ENCODE results near the gene STEAP1.
"Not testable (repeated sequence)": the region's sequence is repeated elsewhere in the genome, so short reads cannot be mapped to it uniquely, and the experiment has no call there.

The STEAP1 gene

DNA sequence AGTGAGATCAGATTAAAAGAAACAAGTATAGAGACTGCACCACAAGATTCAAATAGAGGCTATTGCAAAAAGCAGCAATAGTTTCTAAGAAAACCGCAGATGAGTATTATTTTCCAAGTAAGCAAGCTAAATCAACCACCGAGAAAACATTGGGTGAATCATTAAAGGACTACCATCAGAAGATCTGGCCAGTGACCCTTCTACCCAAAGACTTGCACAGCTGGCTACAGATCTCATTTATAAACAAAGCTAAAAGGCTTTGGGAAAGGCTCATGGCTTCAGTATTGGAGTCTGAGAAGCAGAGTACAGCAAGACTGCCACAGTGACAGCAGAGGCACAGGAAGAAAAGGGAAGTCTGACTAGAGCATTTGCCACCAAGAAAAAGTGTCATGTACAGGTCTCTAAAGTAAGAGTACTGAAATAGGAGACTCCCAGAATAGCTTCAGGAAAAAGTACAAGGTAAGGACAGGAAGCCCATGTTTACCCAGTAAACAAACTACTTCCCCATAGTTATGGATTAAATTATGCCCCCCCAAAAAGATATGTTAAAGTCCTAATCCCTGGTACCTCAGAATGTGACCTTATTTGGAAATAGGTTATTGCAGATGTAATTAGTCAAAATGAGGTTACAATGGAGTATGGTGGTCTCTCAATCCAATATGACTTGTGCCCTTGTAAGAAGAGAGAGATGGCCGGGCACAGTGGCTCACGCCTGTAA lies 19.0 kb downstream of the STEAP1 start:
- no peak for DNase-seq (ENCODE audit: low spot score)

DNA sequence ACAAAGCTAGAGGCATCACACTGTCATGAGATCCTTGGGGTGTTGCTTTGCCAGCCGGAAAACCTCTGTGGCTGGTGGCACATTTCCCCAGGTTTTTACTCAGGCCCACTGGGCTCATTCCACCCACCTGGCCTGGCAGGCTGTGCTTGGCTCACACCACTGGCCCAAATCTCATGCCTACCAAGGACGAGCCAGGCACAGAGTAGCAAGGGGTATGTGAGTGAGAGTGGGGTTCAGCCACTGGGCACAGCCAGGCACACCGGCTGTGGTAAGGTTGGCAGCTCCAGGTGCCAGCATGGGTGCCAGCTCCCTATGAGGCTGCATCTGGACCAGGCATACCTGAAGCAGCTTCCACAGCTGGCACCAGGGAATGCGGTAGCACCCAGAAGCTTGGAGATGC lies 21.4 kb downstream of the STEAP1 start:
- DNase-seq (ENCODE audit: low spot score): no peak

DNA sequence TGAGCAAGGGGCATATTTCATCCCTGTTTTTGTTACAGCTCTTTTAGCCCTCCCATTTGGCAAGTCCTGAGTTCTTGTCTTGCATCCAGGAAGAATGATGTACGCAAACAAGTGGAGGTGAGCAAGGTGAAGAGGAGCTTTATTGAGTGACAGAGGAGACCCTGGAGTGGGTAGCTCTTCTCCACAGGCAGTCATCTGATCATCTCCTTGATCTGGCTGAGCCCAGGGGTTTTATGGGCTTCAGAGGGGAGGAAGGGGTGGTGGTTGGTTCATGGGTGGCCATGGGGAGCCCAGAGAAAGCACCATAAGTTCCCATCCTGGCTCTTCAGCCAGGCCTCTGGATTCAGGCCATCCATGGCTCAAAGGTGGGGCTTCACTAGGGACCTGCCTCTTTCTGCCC lies 21.9 kb downstream of the STEAP1 start:
- DNase-seq (ENCODE audit: low spot score): no peak

DNA sequence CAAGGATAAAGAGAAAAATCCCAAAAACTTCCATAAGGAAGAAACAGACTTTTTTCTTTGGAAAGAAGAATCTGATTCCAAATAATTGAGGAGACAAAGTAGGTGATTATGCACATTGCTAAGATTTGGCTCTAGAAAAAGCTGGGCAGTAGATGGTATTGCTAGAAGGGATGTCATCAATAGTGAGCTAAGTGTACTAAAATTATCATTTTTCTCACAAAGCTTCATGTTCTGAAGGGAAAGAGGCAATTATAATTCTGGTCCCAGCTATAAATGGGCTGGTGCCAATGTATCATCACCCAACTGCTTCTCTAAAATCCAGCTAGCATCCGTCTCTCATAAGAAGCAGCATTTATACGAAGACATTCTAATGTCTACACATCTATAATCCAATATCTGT lies 23.9 kb downstream of the STEAP1 start:
- no peak for DNase-seq (ENCODE audit: low spot score)

DNA sequence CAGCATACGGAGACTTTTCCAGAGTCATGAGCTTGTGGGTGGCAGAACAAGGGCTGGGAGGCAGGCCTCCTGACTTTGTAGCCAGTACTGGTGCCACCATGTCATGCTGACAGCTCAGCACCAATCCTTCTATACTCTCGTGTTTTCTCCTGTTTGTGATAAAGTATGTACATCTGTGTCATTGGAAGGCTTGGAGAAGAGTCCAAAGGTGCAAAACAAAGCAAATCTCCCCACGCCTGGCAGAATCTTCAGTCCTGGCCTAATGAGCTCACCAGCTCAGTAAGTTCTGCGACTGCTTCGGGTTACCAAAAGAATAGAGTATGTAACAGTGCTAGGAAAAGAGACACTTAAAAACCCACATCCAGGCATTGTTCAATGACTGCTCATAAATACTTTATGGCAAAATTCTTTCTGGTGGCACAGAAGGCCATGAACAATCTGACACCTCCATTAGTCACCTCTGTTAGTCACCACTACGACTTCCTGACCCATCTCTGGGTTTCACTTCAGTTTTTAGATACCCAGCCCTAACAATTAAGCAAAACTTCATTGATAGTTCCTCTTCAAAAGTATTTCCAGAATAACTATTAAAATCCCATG lies 24.5 kb downstream of the STEAP1 start:
- DNase-seq (ENCODE audit: low spot score): no peak

DNA sequence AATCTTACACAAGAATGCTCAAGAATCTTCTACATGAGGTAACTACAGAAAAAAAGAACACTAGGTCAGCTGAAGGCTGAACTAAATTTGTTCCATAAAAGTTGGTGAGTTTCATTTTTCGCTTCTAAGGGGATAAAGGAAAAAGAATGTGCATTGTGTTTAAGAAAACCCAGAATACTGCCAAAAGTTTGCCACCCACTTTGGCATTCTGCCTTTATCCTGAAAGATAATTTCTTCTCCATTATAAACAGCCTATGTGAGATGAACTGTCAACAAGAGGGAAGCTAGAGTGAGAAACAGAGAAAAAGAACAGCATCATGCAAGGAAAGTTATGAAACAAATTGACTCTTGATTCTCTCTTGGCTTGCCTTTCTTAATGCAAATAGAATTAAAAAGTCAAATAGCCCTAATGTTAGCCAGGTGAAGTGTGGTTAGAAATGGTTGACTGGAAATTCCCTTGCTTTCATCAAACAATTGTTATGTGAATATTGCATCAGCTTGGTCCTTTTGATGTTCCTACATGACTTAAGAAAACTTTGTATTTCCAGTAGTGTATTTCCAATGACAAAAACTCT lies 25.8 kb downstream of the STEAP1 start:
- no peak for DNase-seq (ENCODE audit: low spot score)

DNA sequence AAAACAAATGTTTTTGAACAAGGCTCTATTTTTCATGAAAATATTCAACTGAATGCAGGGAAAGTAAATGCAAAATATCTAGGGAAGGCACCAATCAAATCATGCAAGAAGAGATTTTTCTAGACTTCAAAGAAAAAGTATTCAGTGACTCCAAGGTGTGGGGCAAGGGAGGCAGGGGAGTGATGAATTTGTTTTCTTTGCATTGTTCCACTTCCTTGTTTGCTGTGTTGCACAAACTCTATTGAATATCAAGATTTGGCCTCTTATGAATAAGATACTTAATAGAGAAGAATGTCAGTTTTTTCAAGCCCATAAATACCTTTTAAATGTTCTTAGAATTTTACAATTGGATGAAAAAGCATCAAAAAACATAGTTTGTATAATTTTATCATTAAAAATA lies 26.4 kb downstream of the STEAP1 start:
- no peak for DNase-seq (ENCODE audit: low spot score)

DNA sequence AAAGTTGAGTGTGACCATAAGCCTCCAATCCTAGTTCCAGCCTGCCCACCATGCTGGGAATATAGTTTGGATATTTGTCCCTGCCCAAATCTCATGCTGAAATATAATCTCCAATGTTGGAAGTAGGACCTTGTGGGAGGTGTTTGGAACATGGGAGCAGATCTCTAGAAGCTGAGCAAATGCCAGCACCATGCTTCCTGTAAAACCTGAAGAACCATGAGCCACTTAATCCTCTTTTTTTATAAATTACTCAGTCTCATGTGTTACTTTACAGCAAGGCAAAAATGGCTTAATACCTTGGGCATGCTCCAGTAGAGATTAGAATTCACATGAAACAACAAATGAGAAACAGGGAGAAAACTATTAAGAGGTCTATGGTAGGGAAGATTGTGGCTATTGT lies 27.2 kb downstream of the STEAP1 start:
- no peak for DNase-seq (ENCODE audit: low spot score)

DNA sequence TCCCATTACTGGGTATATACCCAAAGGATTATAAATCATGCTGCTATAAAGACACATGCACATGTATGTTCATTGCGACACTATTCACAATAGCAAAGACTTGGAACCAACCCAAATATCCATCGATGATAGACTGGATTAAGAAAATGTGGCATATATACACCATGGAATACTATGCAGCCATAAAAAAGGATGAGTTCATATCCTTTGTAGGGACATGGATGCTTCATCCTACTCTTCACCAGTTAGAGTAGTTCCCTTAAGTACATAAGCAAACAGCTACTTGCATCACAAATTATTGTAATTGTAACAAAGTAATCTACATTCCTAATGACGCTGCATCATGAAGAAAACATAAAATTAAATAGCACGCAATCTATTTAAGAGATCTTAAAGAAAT lies 32.0 kb downstream of the STEAP1 start:
- DNase-seq (ENCODE audit: low spot score): not testable (repeated sequence)

DNA sequence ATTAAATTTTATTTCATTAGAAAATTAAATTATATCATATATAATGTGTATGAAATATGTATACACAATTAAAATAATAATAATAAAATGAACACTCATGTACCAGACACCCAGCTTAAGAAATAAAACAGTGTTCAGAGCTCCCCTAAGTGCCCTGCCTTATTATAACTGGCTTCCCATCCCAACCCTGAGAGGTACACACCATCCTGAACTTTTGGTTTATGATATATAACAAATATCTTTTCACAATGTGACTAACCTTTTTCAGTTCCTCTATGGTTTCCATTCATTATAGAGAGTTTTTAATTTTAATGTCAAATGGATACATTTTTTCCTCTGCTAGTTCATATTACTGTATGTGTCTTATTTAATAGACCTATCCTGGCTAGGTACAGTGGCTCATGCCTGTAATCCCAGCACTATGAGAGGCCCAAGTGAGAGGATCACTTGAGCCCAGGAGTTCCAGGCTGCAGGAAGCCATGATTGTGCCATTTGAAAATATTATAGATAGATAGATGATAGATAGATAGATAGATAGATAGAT lies 33.3 kb downstream of the STEAP1 start:
- DNase-seq (ENCODE audit: low spot score): no peak

DNA sequence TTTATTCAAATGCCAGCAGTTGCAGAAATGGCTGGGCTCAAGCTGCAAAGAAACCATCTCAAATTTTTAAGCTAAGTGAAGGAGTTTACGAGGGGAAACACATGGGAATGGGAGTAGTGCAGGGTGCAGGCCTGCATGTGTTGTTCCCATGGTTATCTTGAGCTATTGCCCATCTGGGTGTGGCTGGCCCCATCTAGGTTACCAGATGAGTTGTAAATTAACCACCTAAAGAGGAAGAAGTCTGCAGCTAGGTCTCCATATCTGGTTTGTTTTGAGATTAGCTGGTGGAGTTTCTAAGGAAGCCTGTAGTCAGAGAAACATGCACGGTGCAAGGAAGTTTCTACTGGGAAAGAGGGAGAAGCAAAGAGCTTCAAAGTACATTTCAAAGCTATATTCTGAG lies 34.0 kb downstream of the STEAP1 start:
- no peak for DNase-seq (ENCODE audit: low spot score)

DNA sequence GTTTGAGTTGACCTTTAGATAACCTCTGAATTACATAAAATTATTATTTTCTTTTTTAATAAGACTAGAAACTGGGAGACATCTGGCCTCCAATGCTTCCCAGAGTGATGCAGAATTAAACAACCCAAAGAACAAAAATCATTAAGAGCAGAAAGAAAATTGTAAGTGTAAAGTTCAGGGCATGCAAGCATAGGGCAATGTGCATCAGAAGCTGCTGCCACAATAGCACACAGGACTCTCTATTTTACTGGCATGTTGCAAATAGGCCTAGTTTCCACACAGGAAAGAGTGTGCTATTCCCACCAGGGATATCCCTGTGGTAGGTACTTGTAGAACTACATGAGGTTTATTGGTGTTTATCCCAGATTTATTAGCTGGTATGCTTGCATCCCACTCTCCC lies 36.7 kb downstream of the STEAP1 start:
- no peak for DNase-seq (ENCODE audit: low spot score)

DNA sequence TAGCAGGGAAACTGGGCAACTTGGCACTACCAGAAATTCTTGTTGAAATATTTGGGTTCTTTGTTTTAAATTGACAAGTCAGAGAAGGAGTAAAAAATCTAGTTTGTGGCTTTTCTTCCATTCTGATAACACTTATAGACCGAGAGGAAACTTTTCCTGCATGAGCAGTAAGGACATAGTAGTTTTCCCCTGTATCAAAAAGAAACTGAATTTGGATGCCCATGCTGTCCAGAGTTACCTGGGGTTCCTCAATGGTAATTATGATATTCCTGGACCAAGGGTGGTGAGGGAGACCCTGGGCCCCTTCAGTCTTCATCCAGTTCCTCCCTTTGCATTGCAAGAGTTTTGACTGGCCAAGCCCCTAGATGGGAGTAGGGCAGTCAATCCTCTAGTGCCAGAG lies 37.4 kb downstream of the STEAP1 start:
- DNase-seq (ENCODE audit: low spot score): no peak

DNA sequence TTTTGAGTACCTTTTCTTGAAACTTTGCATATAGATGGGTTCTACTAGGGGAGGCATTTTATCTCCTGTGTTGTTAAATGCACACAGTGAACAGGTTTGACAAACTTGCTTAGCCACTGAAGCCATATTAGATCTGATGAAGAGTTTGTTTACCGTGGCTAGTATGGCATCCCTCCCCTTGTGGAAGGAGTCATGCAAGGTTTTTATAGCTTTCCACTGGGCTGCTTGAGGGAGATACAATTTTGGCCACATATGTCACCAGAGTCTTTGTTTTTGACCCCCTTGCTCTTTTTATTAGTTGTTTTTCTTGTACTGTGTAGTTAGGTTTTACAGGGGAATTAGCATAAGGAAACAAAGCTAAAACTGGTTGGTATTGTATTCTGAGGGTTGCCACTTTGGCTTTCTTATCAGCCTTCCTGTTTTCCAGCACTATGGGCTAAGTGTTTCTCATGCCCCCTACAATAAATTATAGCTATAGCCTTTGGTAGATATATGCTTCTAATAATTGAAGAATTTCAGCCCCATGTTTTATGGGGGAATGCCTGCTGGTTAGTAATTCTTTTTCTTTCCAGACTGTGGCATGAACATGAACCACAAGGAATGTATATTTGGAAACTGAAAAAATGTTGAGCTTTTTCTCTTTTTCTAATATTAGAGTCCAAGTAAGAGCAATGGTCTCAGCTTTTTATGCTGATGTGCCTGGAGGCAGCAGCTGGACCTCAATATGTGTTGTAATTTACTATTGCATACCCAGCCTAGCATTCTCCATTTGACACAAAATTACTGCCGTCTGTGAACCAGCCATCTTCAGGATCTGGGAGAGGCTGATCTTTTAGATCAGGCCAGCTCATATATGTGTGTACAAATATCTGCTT lies 38.8 kb downstream of the STEAP1 start:
- DNase-seq (ENCODE audit: low spot score): no peak

DNA sequence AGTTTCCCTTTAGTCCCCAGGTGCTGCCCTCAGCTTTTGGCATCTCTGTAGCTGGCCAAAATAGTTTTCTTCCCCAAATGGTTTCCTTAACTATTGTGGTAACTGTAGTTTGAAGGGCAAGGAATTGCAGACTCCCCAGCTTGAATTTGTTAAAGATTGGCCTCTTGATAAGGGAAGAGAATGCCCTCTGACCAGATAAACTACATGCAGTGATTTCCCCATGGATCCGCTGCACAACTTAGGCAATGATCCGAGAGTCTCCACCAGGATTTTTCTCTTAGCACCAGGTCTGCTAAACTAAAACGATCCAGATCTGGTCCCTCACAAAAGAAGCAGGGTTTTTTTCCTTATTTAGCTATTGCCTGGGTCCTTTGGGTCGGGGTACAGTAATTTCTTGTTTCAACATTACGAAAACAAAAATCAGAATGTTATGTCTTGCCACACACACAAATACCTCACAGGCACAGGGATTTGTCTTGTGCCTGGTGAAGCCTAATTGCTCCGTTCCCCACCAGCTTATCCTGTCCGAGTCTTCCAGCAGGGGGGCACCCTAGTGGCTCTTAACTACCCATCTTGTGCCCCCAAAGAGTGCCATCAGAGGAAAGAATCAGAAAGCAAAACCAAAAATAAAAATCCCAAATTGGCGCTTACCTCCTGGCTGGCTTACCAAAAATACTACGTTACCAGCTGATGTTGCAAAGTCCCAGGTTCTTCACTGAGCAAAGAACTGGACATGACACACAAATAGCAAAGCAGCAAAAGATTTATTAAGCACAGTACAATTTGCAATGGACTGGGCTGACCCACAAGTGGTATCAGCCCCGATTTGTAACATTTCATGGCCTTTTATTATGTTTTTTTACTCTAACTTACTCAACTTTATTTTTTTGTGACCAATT lies 40.9 kb downstream of the STEAP1 start:
- DNase-seq (ENCODE audit: low spot score): no peak

DNA sequence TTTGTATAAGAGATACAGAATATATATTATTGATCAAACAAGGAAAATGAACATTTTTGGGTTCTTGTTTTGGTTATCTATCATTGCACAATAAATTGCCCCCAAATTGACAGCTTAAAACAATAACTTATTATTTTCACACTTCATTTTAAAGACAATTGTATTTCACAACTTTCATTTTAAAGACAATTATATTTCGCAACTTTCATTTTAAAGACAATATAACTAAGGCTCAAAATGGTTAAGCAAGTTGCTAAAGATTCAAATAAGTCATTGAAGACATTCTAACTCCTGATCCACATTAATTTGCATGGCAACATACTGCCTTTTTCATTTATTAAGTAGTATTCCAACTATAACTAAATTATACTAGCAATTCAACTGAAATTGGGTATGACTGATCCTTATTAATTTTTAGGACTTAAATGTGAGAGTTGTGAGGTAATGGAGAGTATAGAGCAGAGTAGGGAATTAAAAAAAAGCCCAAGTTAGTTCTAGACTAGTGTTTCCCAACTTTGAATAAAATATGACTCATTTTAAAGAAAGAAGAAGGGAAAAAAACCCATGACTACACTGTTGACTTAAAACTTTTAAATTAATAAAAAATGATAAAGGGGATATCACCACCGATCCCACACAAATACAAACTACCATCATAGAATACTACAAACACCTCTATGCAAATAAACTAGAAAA lies 47.4 kb downstream of the STEAP1 start:
- DNase-seq (ENCODE audit: low spot score): no peak

DNA sequence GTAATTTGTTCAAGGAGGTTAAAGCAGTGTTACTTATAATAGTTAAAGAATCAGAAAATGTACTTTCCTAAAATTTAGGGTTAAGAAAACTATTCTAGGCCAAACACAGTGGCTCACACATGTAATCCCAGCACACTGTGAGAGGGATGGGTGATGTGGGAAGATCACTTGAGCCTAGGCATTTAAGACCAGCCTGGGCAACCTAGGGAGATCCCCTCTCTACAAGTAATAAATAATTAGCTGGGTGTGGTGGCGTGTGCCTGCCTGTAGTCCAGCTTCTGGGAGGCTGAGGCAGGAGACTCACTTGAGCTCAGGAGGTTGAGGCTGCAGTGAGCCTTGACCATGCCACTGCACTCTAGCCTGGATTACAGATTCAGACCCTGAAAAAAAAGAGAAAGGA lies 53.7 kb downstream of the STEAP1 start:
- DNase-seq (ENCODE audit: low spot score): no peak

DNA sequence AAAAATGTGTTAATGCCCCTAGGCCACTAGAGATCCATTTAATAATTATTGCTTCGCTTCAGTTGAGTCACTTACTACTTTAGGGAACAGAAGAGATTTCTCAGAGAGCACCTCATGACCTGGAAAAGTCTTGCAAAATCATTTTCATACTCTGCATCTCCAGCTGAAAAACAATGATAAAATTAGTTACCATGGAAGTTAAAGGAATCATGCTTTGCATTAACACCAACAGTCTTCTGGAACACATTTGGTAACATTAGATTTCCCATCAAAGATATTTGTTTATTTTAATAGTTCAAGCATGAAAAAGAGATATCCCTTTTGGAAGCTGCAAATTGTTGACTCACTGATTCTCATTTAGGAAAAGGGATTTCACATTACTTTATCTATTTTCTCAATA lies 55.5 kb downstream of the STEAP1 start:
- no peak for DNase-seq (ENCODE audit: low spot score)

DNA sequence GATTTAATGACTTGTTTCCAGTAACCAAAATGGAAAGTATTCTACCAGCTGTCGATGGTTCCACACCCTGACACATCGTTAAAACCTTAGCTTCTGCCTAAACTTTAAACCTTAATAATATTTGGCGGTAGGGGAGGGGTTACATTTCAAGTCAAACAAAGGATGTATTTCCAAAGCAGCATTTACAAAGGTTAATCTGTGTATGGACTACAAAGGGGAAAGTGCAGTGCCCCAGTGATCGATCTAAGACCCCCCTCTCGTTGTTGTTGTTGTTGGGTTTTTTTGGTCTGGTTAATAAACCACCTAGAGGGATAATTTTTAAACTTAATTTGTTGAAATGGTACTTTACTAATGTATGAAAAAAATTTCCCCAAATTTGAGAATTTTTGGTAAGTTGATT lies 56.2 kb downstream of the STEAP1 start:
- no peak for DNase-seq (ENCODE audit: low spot score)

DNA sequence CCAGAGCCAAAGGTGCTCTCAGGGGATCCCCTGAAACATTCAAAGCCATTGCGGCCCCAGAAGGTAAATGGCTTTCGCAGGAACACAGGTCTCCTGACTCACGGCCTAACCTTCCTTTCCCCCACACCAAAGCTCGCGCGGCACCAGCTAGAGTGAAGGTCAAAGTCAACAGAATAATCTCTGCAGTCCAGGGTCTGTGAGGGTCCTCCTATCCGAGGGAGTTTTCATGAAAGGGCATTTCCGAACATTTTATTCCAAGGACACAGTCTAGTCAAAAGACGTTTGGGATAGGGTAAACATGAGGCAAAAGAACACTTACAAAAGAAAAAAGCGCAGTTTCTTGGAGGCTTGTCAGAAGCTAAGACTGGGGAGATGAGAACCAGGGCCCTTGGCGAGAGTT lies 56.7 kb downstream of the STEAP1 start:
- no peak for DNase-seq (ENCODE audit: low spot score)

All from putamen (tissue), 1 donor.